ENCODE data around the gene SLC24A4.
"Not testable (repeated sequence)": the region's sequence is repeated elsewhere in the genome, so short reads cannot be mapped to it uniquely, and the experiment has no call there.

The SLC24A4 gene

DNA sequence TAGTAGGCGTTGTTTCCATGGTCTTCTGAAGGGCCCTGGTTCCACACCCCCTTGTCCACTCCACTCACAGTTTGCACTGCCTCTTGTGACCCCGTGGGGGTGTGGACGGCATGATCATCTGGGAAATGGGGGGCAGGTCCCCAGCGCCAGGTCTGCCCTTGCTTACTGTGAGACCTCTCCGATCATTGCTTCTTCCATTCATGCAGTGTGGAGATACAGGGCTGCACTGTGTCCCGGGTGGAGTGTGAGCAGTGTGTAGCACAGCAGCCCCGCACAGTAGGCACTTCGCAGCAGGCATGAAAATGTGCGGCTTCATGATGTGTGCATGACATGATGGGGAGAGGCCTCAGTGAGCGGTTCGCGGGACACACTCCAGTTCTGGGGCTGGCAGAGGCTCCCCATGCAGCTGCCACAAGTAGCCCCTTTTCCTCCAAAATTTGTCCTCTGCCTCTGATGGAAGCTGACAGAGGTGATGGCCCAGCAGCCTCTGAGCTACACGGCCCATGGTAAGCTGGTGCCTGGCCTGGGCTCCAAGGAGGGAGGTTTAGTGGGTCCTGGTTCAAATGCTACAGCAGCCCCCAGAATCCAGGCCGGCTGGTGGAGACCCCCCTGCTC, 205.6 kb downstream of the SLC24A4 start:
- no peak for DNase-seq

DNA sequence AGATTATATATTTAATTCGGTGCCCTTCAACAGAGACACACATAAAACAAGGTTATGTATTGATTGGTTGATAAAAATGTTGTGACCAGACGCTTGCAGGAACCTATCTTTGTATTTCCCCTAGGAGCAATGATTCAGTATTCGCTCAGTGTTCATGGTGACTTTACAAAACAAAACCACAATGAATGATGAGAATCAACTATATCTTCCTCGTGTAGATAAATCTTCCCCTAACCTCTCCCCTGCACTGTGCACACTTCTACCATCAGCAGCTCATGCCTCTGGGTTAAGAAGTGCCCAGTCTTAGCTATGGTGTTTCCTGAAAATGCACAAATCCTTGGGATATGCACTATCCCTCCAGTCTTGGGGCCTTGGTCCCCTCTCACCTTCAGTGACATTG, 206.9 kb downstream of the SLC24A4 start:
- no peak for DNase-seq

DNA sequence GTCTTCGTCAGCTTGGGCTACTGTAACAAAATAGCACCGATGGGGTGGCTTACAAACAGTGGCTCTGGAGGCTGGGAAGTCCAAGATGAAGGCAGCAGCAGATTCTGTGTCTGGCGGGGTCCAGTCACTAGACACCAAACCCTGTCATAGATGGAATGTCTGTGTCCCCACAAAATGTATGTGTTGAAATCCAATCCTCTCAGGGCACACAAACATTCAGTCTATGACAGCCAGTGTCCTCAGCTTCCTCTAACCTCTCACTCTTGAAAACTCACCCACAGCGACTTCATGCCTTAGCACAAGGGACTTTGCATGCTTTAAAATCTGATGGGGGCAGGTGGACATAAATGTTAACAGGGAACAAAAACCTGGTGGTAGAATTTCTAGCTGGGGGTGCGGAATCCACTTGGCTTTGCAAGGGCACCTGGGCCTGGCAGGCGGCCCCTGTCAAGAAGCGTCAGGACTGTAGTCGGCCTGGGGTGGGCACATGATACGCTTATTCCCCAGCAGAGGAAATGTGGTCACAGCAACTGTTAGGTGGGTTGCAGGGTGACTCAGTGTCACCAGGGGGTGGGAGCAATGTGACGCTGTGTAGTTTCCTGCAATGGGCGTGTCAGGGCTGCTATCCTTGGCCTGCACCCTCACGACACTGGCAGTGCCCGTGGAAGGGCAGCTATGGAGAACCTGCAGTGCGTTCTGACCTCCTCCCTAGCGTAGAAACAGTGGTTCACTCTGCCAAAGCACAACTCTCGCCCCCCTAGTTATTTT, 208.3 kb downstream of the SLC24A4 start:
- DNase-seq: no peak

DNA sequence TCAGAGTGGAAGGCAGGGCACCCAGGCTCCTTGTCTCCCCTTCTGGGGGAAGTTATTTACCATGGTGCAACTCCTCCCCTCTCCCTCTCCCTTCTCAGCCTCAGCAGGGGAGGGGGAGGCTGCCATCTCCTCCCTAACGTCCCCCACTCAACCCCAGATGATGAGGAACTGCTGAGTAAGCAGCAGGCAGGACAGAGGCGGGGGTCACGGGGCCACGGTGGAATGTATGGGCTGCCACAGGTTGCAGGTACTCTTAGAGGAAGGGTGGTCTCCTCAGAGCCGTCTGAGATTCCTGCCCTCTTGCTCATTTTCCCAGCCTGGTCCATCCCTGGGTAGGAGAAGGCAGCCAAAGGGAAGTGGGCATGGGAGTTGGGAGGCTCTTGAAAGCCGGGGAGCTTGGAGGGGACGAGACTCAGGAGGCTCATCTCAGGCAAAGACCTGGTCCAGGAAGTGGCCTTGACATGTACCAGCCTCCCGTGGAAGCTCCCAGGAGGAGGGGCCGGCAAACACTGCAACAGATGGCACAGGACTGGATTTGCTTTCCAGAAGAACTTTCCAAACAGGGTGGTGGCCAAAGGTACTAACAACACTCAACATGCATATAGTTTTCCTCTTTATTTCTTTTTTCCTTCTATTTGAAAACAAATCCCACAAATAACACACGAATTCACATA, 209.7 kb downstream of the SLC24A4 start:
- no peak for DNase-seq

DNA sequence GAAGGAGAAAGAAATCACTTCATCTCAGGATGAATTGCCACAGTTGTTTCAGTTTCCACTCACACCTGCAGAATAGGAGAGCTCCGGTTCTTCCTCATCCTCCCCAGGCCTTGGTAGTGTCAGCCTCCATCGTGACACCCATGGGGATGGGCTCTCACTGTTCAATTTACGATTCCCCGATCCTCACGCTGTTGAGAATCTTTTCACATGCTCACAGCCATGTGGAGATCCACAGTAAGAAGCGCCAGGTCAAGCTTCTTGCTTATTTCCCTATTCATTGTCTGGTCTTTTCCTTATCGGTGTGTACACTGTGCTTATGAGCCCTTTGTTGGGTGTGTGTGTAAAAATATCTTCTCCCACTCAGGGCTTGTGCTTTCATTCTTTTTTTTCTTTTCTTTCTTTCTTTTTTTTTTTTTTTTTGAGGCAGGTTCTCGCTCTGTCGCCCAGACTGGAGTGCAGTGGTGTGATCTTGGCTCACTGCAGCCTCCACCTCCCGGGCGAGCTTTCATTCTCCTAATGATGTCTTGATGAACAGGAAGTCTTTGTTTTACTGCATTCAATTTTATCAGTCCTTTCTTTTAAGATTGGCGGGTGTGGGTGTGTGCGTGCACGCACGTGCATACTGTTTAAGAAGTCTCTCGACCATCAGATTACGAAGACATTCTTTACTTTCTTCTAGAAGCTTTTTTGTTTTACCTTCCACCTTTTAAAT, 212.1 kb downstream of the SLC24A4 start:
- DNase-seq: no peak

DNA sequence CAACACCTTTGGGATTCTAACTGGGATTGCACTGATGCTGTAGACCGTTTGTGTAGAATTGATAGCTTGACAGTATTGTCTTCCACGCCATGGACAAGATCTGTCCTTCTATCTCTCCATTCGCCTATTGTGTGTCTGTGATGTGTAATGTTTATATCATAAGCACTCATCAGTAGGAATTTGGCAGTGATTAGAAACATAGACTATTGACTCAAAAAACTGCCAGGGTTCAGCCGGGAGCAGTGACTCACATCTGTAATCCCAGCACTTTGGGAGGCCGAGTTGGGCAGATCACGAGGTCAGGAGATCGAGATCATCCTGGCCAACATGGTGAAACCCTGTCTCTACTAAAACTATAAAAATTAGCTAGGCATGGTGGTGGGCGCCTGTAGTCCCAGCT, 213.3 kb downstream of the SLC24A4 start:
- not testable (repeated sequence) for DNase-seq

DNA sequence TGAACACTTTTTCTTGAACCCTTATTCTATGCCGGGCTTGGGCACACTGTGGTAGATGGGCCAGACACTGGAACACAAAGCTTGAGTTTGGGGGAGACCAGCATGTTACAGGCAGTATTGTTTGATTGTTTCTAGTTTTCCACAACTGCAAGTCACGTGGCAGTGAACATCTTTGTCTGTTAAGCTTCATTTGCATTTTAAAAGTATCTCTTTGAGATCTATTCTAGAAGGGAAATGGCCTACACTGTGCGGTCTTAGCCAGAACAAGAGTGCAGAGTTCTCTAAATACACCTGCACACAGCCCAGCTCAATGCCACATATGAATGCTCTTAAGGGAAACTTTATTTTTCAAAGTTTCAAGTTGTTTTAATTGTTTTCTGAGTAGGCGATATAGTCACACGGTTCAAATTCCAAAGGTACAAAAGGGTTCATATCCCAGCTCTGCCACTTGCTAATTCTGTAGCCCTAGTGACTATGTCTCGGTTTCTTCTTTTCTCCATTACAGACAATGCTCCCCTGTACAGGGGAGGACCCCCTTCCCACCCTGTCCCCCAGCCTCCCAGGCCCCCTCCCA, 215.5 kb downstream of the SLC24A4 start:
- DNase-seq: no peak

DNA sequence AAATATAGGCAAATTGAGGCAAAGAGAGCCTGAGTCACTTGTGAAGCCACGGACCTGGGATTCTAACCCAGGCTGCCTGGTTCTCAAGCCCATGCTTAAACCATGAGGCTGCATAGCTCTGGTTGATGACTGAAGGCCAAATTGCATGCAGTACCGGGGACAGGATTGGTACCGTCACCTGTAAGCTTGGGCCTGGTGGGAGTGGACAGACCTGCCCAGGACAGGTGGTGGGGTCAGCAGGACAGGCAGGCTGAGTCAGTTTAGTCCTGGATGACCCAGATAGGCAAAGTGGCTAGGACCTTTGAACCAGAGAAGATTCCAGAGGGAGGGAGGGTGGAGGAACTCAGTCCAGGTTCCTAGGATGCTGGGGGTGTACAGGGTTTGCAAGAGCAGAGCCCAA, 216.5 kb downstream of the SLC24A4 start:
- DNase-seq: no peak

DNA sequence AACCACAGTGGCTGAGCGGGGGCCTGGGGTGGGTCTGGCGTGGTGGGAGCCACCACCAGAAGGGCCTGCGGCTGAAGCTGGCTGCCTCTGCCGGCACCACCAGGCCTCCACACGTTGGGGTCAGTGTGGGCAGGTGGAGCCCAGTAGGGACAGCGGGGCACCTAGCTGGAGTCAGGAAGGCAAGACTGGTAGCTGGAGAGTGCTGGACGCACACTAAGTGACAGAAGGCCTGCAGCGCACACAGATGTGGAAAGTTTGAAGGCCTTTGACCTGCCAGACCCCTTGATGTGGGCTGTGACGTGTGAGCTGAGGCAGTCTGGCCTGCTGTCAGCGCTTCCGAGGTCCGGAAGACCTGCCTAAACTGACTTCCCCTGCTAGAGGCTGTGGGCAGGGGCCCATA, 216.9 kb downstream of the SLC24A4 start:
- DNase-seq: no peak

DNA sequence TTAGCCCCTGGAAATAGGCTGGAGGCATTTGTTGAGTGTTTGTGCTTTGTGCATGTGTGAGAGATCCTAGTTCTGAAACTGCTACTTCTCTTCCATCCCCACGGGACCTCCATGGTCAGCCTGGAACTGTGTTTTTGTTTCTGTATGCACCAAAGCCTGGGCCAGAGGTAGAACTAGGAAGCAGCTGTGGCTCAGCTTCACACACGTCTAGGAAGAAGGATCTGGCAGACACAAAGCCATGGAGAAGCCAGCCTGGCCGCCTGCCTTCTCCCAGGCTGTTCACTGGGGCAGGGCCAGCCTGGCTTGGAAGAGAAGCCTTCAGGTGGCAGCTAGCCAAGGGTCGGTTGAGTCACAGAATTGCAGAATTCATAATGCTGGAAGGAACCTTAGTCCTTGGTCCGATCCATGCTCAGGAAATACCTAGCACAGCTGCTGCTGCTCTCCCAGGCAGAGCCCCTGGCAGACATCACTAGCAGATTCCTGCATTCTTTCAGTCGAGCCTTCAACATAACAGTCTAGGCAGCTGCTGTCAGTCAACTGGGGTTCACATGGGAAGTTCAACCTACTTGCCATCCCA, 217.6 kb downstream of the SLC24A4 start:
- no peak for DNase-seq

DNA sequence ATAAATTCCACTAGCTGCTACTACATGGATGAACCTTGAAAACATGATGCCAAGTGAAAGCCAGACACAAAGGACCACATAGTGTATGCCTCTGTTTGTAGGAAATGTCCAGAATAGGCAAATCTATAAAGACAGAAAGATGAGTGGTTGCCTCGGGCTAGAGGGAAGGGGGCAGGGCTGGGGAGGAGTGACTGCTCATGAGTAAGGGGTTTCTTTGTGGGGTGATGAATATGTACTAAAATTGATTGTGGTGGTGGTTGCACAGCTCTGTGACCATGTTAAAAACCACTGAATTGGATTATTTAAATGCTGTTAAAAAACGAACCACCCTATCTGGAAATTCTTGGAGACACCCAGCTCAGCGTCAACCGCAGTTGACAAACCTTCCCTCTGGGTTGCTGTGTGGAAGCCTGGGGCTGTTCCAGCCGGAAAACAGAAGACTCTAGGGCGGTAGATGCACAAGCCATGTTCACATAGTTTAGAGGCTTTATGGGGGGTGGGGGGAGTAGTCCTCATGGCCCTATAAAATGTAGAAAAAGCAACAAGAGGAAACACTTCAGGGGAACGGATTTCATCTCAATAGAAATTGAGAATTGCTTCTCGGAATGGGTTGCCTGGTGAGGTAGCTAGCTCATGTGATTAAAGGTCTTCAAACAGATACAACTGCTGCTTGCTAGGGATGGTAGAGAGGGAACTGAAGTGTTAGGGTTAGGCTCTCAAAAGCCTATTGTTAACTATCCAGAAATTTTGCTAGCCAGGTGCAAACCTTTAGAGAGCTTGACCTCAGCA, 220.0 kb downstream of the SLC24A4 start:
- DNase-seq: no peak

DNA sequence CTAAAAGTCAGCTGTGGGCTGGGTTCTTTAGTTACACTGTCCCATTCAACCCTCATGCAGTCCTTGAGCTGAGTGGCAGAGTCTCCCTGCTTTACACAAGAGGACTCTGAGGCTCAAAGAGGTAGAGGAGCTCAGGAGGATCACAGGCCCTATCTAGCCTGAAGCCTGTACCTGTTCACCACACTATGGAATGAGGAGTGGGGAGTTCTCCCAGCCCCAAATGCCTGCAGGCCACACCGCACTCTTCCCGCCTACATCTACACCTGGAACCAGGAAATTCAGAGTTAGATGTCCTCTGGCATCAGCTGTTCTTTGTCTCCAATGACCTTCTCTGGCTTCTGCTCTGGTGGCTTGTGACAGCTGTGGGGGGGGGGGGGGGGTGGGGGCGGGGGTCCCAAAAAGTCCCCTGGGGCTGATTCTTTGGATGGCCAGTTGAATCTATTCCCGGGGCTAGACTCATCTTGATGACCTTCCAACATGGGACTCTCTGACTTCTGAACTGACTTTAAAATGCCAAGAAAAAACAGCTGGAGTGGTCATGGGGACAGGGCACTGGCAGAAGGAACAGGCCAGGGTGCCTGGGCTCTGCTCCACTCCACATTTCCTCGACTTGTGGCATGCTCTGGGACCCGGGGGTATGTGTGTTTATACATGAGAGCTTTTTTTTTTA, 221.2 kb downstream of the SLC24A4 start:
- no peak for DNase-seq

DNA sequence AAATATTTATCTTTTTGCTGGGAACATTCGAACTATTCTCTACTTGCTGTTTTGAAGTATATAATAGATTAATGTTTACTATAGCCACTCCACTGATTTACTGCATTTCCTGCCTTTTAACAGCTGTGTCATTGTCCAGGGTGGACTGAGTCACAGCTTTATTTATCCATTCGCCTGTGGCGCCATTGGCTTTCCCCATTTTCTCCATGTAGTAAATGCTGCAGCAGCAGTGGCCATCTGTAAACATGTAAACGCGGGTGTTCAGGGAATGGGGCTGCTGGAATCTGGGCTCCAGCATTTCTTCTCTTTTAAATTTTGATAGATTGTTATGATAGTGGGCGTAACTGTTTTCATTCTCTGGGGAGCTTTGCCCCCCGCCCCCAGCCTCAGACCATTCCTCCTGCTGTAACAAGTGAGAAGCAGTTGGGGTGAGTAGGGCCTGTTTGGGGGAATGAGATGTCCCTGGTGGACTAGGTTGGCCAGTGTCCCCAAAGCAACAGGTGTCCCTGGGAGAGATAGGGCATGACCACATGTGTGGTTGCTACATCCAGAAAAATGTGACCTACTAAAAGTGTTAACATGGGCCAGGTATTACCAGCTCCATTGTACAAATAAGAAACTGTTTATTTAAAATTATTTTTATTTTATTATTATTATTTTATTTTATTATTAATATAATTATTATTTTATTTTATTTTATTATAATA, 223.5 kb downstream of the SLC24A4 start:
- DNase-seq: no peak

DNA sequence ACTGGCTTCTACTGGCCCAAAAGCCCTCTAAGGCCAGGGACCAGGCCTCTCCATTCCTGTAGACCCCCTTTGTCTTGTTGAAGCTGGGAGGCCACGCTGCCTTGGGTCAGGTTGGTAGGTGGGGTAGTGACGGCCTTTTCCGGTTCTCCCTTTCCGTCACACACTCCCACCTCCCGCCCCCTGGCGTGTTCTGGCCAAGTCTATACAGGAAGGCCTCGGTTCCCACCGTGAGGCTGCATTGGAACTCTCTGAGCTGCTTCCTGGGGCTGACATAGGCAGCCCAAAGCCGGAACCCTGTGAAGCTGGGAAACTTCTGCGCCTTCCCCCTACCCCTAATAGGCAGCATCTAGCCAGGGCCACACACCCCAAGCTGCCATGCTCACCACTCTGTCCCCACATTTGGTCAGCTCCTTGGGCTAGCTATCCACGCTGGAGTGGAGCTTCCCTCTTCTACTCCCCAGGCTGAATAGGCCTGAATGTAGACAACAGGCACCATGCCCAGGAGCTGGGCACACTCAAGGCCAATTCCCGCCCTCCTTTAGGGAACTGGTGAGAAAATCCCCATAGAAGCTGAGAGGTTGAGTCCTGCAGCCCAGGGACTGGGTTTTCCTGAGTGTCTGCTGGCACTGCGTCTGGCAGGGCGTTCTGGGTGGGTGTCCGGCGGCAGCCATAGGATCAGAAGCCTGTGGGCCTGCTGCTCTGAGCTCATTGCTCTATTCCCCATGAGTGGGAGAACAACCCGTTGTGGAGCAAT, 226.3 kb downstream of the SLC24A4 start:
- no peak for DNase-seq

DNA sequence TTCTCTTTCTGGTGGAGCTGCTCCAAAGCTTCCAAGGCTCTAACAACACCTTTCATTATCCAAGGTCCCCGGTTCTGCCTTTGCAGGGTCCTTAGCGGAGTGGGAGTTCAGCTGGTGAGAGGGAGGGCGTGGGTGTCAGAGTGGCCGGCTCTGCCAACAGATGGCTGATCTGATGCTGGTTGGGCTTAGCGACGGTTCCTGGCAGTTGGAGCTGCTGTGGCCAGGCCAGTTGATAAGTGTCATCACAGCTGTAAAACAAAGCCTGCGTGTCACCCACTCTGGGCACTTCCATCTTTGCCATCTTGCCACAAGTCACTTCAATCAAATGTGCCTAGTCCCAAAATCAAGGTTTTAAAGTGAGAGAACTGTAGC, 226.9 kb downstream of the SLC24A4 start:
- DNase-seq: no peak

Measured in activated effector memory CD4-positive, alpha-beta T cell treated with Interleukin-2 at 50 U/mL for 16 hours (primary cell).